OCI-LY1 (cell line): Measurements from ENCODE around the gene FGF14.

Experiments used
- H2AFZ ChIP-seq: fragments of 200-600 bp; sonication (generic), shearing (Covaris generic); 2 replicates; pipeline ENCODE4 v1.6.0; 2014; ENCODE audit warnings: antibody characterized with exemption, mild to moderate bottlenecking, low read length
- H3F3A ChIP-seq: fragments of 200-600 bp; sonication (generic), shearing (Covaris generic); 2 replicates; pipeline ENCODE4 v1.6.0; 2014; ENCODE audit warnings: mild to moderate bottlenecking, antibody characterized with exemption, low read length, moderate library complexity; ENCODE audit not compliant: insufficient read depth
- H3K27ac ChIP-seq: fragments of 200-600 bp; sonication (generic); 2 replicates; pipeline ENCODE4 v1.5.1; 2014; ENCODE audit warnings: low read length, mixed run types, mild to moderate bottlenecking, low read depth; ENCODE audit not compliant: poor library complexity, severe bottlenecking
- H3K27me3 ChIP-seq: fragments of 200-600 bp; sonication (generic); 2 replicates; pipeline ENCODE4 v1.6.0; 2014; ENCODE audit warnings: antibody characterized with exemption, mild to moderate bottlenecking, low read length, moderate library complexity; ENCODE audit not compliant: insufficient read depth
- H3K36me3 ChIP-seq: fragments of 200-600 bp; sonication (generic); 2 replicates; pipeline ENCODE4 v1.6.1; 2014; ENCODE audit warnings: mild to moderate bottlenecking, antibody characterized with exemption, low read length, moderate library complexity, mixed read lengths; ENCODE audit not compliant: insufficient read depth
- H3K4me1 ChIP-seq: fragments of 200-600 bp; sonication (generic); 2 replicates; pipeline ENCODE4 v1.5.1; 2014; ENCODE audit warnings: mild to moderate bottlenecking, low read length, moderate library complexity; ENCODE audit not compliant: insufficient read depth, severe bottlenecking
- H3K4me2 ChIP-seq: fragments of 200-600 bp; sonication (generic), shearing (Covaris generic); 2 replicates; pipeline ENCODE4 v1.6.1; 2014; ENCODE audit warnings: low read length
- H3K4me3 ChIP-seq: fragments of 200-600 bp; sonication (generic); 2 replicates; pipeline ENCODE4 v1.5.1; 2014; ENCODE audit warnings: low read length, low read depth, mild to moderate bottlenecking, mixed read lengths; ENCODE audit not compliant: poor library complexity, severe bottlenecking
- H3K79me2 ChIP-seq: fragments of 200-600 bp; shearing (Covaris generic); 2 replicates; pipeline ENCODE4 v1.6.1; 2016; ENCODE audit warnings: mixed run types, low read length, mixed read lengths; ENCODE audit not compliant: insufficient read depth
- H3K9ac ChIP-seq: fragments of 200-600 bp; sonication (generic), shearing (Covaris generic); 2 replicates; pipeline ENCODE4 v1.6.1; 2014; ENCODE audit warnings: mild to moderate bottlenecking, low read length, mixed read lengths
- H3K9me2 ChIP-seq: fragments of 200-600 bp; sonication (generic), shearing (Covaris generic); 2 replicates; pipeline ENCODE4 v1.6.1; 2014; ENCODE audit warnings: low read depth, mild to moderate bottlenecking, low read length, mixed read lengths
- H3K9me3 ChIP-seq: fragments of 200-600 bp; shearing (Covaris generic); 2 replicates; pipeline ENCODE4 v1.6.1; 2014; ENCODE audit warnings: low read length, mixed read lengths
- H4K20me1 ChIP-seq: fragments of 200-600 bp; sonication (generic), shearing (Covaris generic); 2 replicates; pipeline ENCODE4 v1.6.0; 2016; ENCODE audit warnings: mild to moderate bottlenecking, low read length; ENCODE audit not compliant: insufficient read depth
- EZH2 ChIP-seq: fragments of 200-600 bp; sonication (generic), shearing (Covaris generic); IDR thresholded peaks from 2 replicates; pipeline ENCODE4 v1.8.0; 2017; ENCODE audit warnings: borderline replicate concordance, mixed run types, mild to moderate bottlenecking, antibody characterized with exemption, low read length, moderate library complexity, mixed read lengths
- TF ChIP-seq, protein P1 (sequence below): fragments of 200-600 bp; sonication (generic), shearing (Covaris generic); IDR thresholded peaks from 2 replicates; pipeline ENCODE4 v1.5.1; 2017; ENCODE audit warnings: mild to moderate bottlenecking, antibody characterized with exemption, low read length, moderate library complexity, mixed read lengths

FGF14 gene

GRCh38 chr13:102040812-102041211, 361.0 kb downstream of the FGF14 start:
- no peak overlapping the region for H3K9ac ChIP-seq
- no peaks in the 10 kb centered on the region for H3K4me1 ChIP-seq
- no peaks in the 10 kb centered on the region for H3K79me2 ChIP-seq
- TF ChIP-seq EZH2, result no peak
- TF ChIP-seq, protein P1, sequence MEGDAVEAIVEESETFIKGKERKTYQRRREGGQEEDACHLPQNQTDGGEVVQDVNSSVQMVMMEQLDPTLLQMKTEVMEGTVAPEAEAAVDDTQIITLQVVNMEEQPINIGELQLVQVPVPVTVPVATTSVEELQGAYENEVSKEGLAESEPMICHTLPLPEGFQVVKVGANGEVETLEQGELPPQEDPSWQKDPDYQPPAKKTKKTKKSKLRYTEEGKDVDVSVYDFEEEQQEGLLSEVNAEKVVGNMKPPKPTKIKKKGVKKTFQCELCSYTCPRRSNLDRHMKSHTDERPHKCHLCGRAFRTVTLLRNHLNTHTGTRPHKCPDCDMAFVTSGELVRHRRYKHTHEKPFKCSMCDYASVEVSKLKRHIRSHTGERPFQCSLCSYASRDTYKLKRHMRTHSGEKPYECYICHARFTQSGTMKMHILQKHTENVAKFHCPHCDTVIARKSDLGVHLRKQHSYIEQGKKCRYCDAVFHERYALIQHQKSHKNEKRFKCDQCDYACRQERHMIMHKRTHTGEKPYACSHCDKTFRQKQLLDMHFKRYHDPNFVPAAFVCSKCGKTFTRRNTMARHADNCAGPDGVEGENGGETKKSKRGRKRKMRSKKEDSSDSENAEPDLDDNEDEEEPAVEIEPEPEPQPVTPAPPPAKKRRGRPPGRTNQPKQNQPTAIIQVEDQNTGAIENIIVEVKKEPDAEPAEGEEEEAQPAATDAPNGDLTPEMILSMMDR, result no peak
- no peaks in the 10 kb centered on the region for H3K9me3 ChIP-seq
- H3K4me3 ChIP-seq, result no peak overlapping the region
- H3K4me2 ChIP-seq, result no peak overlapping the region
- no peak overlapping the region for H3K27ac ChIP-seq
- H3K9me2 ChIP-seq, result no peaks in the 10 kb centered on the region
- H4K20me1 ChIP-seq, result no peaks in the 10 kb centered on the region
- no peaks in the 10 kb centered on the region for H3K36me3 ChIP-seq
- H3F3A ChIP-seq, result no peaks in the 10 kb centered on the region
- no peak overlapping the region for H2AFZ ChIP-seq
- H3K27me3 ChIP-seq, result no peaks in the 10 kb centered on the region

GRCh38 chr13:102039264-102039663, 362.6 kb downstream of the FGF14 start:
- Histone ChIP-seq H3K9ac (no peak overlapping the region), H3K9me3 (no peaks in the 10 kb centered on the region), H3K79me2 (no peaks in the 10 kb centered on the region), H3K9me2 (no peaks in the 10 kb centered on the region), H3F3A (no peaks in the 10 kb centered on the region), H4K20me1 (no peaks in the 10 kb centered on the region), H3K4me2 (no peak overlapping the region), H3K27ac (no peak overlapping the region), H3K4me1 (no peaks in the 10 kb centered on the region), H3K36me3 (no peaks in the 10 kb centered on the region), H3K27me3 (no peaks in the 10 kb centered on the region), H2AFZ (no peak overlapping the region), H3K4me3 (no peak overlapping the region)
- no peak for TF ChIP-seq EZH2
- TF ChIP-seq, protein P1, result no peak

- H3K4me3 ChIP-seq, result no peak overlapping the region
- H3K4me1 ChIP-seq, result no peaks in the 10 kb centered on the region
- H3K79me2 ChIP-seq, result no peaks in the 10 kb centered on the region
- H4K20me1 ChIP-seq, result no peaks in the 10 kb centered on the region
- H3F3A ChIP-seq, result no peaks in the 10 kb centered on the region
- no peak overlapping the region for H3K4me2 ChIP-seq
- no peaks in the 10 kb centered on the region for H3K9me2 ChIP-seq
- no peaks in the 10 kb centered on the region for H3K9me3 ChIP-seq
- TF ChIP-seq, protein P1, result no peak
- no peak for TF ChIP-seq EZH2
- no peaks in the 10 kb centered on the region for H3K27me3 ChIP-seq
- H3K27ac ChIP-seq, result no peak overlapping the region
- H2AFZ ChIP-seq, result no peak overlapping the region
- no peak overlapping the region for H3K9ac ChIP-seq
- H3K36me3 ChIP-seq, result no peaks in the 10 kb centered on the region
These were observed 363.1 kb downstream of the FGF14 start for GRCh38 chr13:102038787-102039186.
